SU-DHL-6 (cell line): ENCODE measurements around the gene PKNOX2.

ENCODE experiments used
- H2AFZ ChIP-seq: fragments of 200-600 bp; sonication (generic); 2 replicates; pipeline ENCODE4 v1.6.1; 2014; ENCODE audit warnings: low read depth, mild to moderate bottlenecking, moderate library complexity, mixed read lengths, antibody characterized with exemption, low read length; ENCODE audit not compliant: severe bottlenecking
- H3F3A ChIP-seq: fragments of 200-600 bp; shearing (Covaris generic); 2 replicates; pipeline ENCODE4 v1.6.0; 2016; ENCODE audit warnings: antibody characterized with exemption, mild to moderate bottlenecking; ENCODE audit not compliant: insufficient read depth
- H3K27ac ChIP-seq: fragments of 200-600 bp; sonication (generic); 2 replicates; pipeline ENCODE4 v1.5.1; 2016; ENCODE audit warnings: low read depth, mild to moderate bottlenecking, low read length, moderate library complexity, mixed read lengths
- H3K27me3 ChIP-seq: fragments of 200-600 bp; sonication (generic), shearing (Covaris generic); 2 replicates; pipeline ENCODE4 v1.6.0; 2014; ENCODE audit warnings: mild to moderate bottlenecking, low read length
- H3K36me3 ChIP-seq: fragments of 200-600 bp; sonication (generic); 2 replicates; pipeline ENCODE4 v1.6.1; 2014; ENCODE audit warnings: mild to moderate bottlenecking, low read length, mixed read lengths
- H3K4me2 ChIP-seq: fragments of 300-600, 200-600 bp; shearing (Covaris generic), sonication (generic); 2 replicates; pipeline ENCODE4 v1.6.0; 2014; ENCODE audit warnings: low read length, low read depth, mild to moderate bottlenecking; ENCODE audit not compliant: poor library complexity, severe bottlenecking
- H3K4me3 ChIP-seq: fragments of 200-600 bp; sonication (generic); 2 replicates; pipeline ENCODE4 v1.5.1; 2014; ENCODE audit warnings: antibody characterized with exemption, low read length, mild to moderate bottlenecking, mixed read lengths; ENCODE audit not compliant: insufficient read depth, poor library complexity, severe bottlenecking
- H3K79me2 ChIP-seq: fragments of 200-600 bp; sonication (generic); 2 replicates; pipeline ENCODE4 v1.6.1; 2014; ENCODE audit warnings: mild to moderate bottlenecking, low read length, moderate library complexity; ENCODE audit not compliant: insufficient read depth
- H3K9ac ChIP-seq: fragments of 200-600 bp; sonication (generic); 2 replicates; pipeline ENCODE4 v1.7.0; 2014; ENCODE audit warnings: mild to moderate bottlenecking, low read length
- H3K9me2 ChIP-seq: fragments of 200-600 bp; sonication (generic); replicated peaks from 2 replicates; pipeline ENCODE4 v1.6.1; 2014; ENCODE audit warnings: low read length; ENCODE audit not compliant: insufficient read depth
- H3K9me3 ChIP-seq: fragments of 200-600 bp; sonication (generic); 2 replicates; pipeline ENCODE4 v1.6.1; 2014; ENCODE audit warnings: low read length, mixed read lengths; ENCODE audit not compliant: insufficient read depth
- H4K20me1 ChIP-seq: fragments of 200-600 bp; sonication (generic); 2 replicates; pipeline ENCODE4 v1.6.1; 2014; ENCODE audit warnings: low read depth, mild to moderate bottlenecking, antibody characterized with exemption, low read length, moderate library complexity, mixed read lengths
- EZH2phosphoT487 ChIP-seq: fragments of 200-600 bp; sonication (generic), shearing (Covaris generic); conservative IDR thresholded peaks from 2 replicates; pipeline ENCODE4 v1.6.1; 2018; ENCODE audit warnings: mild to moderate bottlenecking, antibody characterized with exemption, low read length, moderate library complexity, mixed read lengths
- TF ChIP-seq, protein P1 (sequence below): fragments of 200-600 bp; sonication (generic); IDR thresholded peaks from one replicate; pipeline ENCODE4 v1.5.1; 2017; ENCODE audit warnings: antibody characterized with exemption, mild to moderate bottlenecking, low read length, moderate library complexity; ENCODE audit not compliant: insufficient read depth, poor library complexity, severe bottlenecking

Gene PKNOX2

DNA sequence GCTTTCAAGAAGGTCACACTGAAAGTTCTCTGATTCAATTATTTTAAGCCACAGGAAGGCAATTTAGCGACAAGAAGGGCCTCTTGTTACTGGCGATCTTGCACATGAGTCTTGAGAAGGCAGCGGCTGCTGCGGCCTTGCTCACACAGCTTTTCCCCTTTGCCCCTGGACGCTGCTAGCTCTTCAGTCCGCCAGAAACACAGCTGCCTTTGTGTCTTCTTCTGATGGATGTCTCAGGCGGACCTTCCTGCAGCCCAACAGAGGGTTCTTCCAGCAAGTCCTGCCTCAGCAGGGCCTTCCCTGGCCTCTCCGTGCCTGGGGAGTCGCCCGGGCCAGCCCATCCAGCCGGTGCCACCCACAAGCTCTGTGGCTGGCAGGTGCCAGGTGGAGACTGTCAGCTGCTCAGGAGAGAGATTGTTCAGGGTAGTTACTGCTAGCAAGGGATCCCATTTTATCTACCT lies 59.4 kb downstream of the PKNOX2 start:
- H3K4me2 ChIP-seq = no peak overlapping the region
- no peak for TF ChIP-seq EZH2phosphoT487
- TF ChIP-seq, protein P1, sequence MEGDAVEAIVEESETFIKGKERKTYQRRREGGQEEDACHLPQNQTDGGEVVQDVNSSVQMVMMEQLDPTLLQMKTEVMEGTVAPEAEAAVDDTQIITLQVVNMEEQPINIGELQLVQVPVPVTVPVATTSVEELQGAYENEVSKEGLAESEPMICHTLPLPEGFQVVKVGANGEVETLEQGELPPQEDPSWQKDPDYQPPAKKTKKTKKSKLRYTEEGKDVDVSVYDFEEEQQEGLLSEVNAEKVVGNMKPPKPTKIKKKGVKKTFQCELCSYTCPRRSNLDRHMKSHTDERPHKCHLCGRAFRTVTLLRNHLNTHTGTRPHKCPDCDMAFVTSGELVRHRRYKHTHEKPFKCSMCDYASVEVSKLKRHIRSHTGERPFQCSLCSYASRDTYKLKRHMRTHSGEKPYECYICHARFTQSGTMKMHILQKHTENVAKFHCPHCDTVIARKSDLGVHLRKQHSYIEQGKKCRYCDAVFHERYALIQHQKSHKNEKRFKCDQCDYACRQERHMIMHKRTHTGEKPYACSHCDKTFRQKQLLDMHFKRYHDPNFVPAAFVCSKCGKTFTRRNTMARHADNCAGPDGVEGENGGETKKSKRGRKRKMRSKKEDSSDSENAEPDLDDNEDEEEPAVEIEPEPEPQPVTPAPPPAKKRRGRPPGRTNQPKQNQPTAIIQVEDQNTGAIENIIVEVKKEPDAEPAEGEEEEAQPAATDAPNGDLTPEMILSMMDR = no peak
- H4K20me1 ChIP-seq = no peaks in the 10 kb centered on the region
- H3K4me3 ChIP-seq = no peak overlapping the region
- no peaks in the 10 kb centered on the region for H3K27me3 ChIP-seq
- H3K27ac ChIP-seq = no peak overlapping the region
- H3K9ac ChIP-seq = no peak overlapping the region
- no peaks in the 10 kb centered on the region for H3K36me3 ChIP-seq
- H3K9me3 ChIP-seq = no peaks in the 10 kb centered on the region
- H3K79me2 ChIP-seq = no peaks in the 10 kb centered on the region
- no peaks in the 10 kb centered on the region for H3K9me2 ChIP-seq
- no peaks in the 10 kb centered on the region for H3F3A ChIP-seq
- no peak overlapping the region for H2AFZ ChIP-seq

DNA sequence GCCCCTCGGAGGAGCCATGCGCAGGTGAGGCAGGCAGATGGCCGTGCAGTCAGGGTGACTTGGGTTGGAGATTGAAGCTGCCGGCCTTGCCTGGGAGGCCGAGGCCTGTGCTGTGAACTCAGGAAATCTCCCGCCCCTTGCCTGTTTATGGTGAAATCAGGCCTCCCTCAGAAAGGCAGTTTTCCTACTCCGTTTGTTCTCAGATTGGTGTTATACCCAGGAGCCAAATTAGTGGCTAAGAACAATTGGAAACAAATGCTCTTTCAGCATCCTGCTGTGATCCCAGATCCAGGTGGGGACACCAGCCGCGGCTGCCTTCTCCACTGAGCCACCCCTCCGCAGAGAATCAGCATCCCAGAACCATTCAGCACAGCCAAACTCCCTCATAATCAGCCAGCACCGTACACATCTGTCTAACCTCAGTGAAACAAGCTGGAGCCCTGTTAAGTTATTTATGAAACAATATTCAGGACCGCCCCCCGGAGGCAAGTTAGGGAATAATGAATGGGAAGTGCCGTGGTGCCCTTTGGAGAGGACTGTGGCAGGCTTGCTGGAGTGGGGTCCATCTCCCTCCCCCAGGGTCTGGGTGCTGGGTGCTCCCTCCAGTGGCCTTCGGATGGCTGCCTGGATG lies 60.0 kb downstream of the PKNOX2 start:
- Histone ChIP-seq H3K9me2 (no peaks in the 10 kb centered on the region), H3K27ac (no peak overlapping the region), H3K4me3 (no peak overlapping the region), H3K9ac (no peak overlapping the region), H4K20me1 (no peaks in the 10 kb centered on the region), H3K9me3 (no peaks in the 10 kb centered on the region), H2AFZ (no peak overlapping the region), H3F3A (no peaks in the 10 kb centered on the region), H3K4me2 (no peak overlapping the region), H3K79me2 (no peaks in the 10 kb centered on the region), H3K36me3 (no peaks in the 10 kb centered on the region), H3K27me3 (no peaks in the 10 kb centered on the region)
- TF ChIP-seq, protein P1 = no peak
- TF ChIP-seq EZH2phosphoT487 = no peak

DNA sequence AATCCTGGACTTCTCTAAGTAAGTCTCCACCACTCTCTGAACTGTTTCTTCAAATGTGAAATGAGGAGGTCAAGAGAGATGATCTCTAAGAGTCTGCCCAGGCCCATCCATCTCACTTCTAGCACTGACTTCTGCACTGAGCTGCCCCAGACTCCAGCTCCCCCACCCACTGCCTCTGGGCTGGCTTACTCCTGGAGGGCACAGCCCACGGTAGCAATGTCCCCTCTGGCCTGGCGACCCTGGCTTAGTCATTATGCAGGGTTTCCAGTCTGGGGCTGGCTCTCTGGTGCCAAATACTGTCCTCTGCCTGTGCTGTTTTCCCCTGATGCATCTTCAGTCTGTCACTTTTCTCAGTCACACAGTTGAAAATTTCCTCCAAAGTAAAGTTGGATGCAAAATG lies 60.9 kb downstream of the PKNOX2 start:
- Histone ChIP-seq H3K9me2 (no peaks in the 10 kb centered on the region), H4K20me1 (no peaks in the 10 kb centered on the region), H3K4me3 (no peak overlapping the region), H3K79me2 (no peaks in the 10 kb centered on the region), H3K27ac (no peak overlapping the region), H3K4me2 (no peak overlapping the region), H3K36me3 (no peaks in the 10 kb centered on the region), H3F3A (no peaks in the 10 kb centered on the region), H3K27me3 (no peaks in the 10 kb centered on the region), H2AFZ (no peak overlapping the region), H3K9me3 (no peaks in the 10 kb centered on the region), H3K9ac (no peak overlapping the region)
- TF ChIP-seq, protein P1 = no peak
- TF ChIP-seq EZH2phosphoT487 = no peak
